Adrenal gland (tissue), 5 donors: ENCODE data around the gene PPP1R14D.

Source experiments
- POLR2A ChIP-seq, 2 donors: fragments of 450-650 bp; IDR thresholded peaks; one replicate each; pipeline ENCODE4 v1.6.1; 2017; ENCODE audit warnings: antibody characterized with exemption in 2 of 2, mild to moderate bottlenecking in 2 of 2, moderate library complexity in 1 of 2
- TF ChIP-seq, protein P1 (sequence below), 6 experiments: fragments of 450-650 bp in 4 of 6; fragments of 200-600 bp in 2 of 6; sonication (generic) in 1 of 6; IDR thresholded peaks; 1 replicate in 5 of 6; 2 replicates in 1 of 6; pipeline versions ENCODE4 v1.5.1 to v1.8.0; 2016 to 2021; ENCODE audit warnings: antibody characterized with exemption in 6 of 6, mild to moderate bottlenecking in 2 of 6, moderate library complexity in 1 of 6
- donor health status: DM: no; HTN: no; CAD: no.

DNA sequence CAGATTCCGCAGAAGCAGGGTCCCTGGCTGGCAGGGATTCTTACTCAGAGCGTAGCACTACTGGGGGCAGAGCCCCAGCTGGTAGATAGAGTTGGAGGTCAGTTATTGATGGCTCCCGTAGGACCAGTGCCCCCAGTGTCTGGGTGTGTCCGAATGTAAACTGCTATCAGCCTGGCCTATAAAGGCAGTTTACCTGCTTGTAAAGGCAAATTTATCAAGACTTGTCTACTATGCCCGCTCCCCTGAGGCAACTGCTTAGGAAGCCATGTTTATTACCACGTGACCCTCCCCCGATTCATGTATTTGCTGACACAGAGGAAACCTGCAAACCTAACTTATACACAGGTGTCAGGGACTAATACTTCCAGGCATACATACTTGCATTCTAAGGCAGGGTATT is 607 bp upstream of the PPP1R14D start:
- TF ChIP-seq, protein P1, sequence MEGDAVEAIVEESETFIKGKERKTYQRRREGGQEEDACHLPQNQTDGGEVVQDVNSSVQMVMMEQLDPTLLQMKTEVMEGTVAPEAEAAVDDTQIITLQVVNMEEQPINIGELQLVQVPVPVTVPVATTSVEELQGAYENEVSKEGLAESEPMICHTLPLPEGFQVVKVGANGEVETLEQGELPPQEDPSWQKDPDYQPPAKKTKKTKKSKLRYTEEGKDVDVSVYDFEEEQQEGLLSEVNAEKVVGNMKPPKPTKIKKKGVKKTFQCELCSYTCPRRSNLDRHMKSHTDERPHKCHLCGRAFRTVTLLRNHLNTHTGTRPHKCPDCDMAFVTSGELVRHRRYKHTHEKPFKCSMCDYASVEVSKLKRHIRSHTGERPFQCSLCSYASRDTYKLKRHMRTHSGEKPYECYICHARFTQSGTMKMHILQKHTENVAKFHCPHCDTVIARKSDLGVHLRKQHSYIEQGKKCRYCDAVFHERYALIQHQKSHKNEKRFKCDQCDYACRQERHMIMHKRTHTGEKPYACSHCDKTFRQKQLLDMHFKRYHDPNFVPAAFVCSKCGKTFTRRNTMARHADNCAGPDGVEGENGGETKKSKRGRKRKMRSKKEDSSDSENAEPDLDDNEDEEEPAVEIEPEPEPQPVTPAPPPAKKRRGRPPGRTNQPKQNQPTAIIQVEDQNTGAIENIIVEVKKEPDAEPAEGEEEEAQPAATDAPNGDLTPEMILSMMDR (IDR thresholded peaks at IDR 0.05), result no peak
- no peak for TF ChIP-seq POLR2A (IDR thresholded peaks at IDR 0.05)
